Activated CD4-positive, alpha-beta T cell treated with anti-CD3 and anti-CD28 coated beads, Interleukin-2, amount 50 U/mL, for 48 hours (primary cell): Measurements from ENCODE around the gene RNU6-9.
A peak's percentile ranks its signal among the peaks of the same experiment; 100 is the strongest.

ENCODE experiments used
- DNase-seq, 2 experiments: peaks; one replicate each; pipeline ENCODE4 v3.0.0-alpha.2; 2020

The RNU6-9 gene

GRCh38 chr19:899336-900042, 6.2 kb downstream of the RNU6-9 start:
- no peak for DNase-seq

DNA sequence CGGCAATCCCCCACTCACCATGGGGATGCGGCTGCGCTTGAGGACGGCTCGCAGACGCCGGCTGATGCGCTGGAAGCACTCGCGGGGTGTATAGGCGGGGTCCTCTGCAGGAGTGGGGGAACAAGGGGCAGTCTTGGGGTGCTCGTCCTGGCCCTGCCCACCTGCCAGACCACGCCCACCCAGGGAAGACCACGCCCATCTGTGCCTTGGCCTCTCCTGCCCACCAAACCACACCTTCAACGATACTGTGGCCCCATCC, 6.7 kb downstream of the RNU6-9 start:
- no peak for DNase-seq

DNA sequence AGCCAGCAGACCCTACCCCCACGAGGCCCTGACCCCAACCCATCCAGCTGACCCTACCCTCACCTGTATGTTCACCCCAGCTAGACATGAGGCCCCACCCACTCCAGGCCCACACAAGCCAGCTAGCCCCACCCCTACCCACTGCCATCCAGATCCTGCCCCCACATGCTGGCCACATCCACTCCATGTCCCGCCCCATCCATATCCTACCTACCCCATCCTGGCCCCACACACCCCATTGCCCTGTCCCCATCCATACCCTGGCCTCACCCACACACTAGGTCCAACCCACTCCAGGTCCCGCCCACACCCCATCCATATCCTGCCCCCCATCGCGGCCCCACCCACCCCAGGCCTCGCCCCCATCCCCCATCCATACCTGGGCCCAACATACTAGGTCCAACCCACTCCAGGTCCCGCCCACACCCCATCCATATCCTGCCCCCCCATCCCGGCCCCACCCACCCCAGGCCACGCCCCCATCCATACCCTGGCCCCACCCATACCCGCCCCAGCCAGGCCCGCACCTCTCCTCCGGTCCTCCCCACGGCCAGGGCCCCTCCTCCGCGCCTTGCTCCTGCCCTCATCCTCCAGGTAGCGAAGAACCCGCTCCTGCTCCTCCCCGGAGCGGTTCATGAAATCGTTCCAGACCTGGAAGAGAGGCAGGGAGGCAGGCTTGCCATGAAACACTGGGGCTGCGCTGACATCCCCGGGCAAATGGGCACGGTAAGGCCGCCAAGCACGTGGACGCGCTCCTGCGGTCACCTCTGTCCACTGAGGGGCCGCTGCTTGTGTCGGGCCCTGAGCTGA, 7.2 kb downstream of the RNU6-9 start:
- DNase-seq, result no peak

DNA sequence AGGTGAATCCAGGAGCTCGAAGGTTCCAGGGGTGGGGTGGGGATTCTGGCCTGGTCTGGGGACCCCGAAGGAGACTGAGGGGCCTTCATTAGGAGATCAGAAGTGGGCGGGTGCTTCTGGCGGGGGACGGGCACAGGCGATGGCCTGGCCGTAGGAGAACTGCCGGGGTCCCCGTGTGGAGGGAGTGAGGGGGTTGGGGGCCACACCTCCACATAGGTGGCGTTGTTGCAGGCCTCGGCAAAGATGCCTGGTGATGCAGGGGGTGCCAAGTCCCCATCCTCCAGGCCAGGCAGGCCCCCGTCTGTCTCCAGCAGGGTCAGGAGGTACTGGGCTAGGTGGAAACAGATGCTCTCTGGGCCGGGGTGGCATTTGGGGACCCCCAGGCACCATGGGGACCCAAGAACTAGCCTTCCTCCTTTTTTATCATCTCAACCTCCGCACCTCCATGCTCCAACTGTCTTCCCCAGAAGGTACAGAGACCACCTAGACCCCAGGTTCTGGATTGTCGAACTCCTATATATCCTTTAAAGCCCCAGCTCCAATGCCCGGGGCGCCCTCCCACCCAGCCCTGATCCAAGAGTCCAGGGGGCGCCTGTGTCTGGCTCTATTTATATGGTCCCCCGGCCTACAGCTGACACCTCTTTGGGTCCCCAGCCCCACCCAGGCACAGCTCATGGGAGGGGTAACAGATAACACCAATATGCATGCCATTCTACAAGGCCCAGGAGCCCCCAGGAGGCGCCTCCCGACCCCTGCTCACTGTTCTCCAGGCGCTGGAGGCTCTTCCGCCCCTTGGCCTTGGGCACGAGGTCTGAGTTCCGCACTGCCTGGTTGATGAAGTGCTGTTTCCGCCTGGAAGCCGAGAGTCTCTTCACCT, 8.2 kb downstream of the RNU6-9 start:
- DNase-seq, result no peak

- no peak for DNase-seq
Observed at GRCh38 chr19:902093-902370, 8.7 kb downstream of the RNU6-9 start.

- no peak for DNase-seq
Observed at GRCh38 chr19:902446-903226, 9.4 kb downstream of the RNU6-9 start.

DNA sequence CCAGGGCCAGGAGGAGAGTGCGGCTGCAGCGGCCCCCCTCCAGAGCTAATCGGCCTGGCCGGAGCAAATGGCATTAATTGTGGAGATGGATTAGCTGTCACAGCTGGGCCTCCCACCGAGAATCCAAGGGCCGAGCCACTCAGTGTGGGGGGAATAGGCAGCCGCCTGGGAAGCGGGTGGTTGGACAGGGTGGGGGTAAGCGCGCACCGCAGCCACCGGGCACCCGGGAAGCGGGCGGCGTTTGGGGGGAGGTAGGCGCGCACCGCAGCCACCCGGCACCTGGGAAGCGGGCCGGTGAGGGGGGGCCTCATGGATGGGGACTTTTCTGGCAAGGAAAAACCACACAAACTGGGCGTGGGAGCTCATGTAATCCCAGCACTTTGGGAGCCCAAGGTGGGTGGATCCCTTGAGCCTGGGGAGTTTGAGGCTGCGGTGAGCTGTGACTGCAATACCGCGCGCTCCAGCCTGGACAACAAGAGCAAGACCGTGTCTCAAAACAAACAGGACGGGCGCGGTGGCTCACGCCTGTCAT, 10.0 kb downstream of the RNU6-9 start:
- no peak for DNase-seq

DNA sequence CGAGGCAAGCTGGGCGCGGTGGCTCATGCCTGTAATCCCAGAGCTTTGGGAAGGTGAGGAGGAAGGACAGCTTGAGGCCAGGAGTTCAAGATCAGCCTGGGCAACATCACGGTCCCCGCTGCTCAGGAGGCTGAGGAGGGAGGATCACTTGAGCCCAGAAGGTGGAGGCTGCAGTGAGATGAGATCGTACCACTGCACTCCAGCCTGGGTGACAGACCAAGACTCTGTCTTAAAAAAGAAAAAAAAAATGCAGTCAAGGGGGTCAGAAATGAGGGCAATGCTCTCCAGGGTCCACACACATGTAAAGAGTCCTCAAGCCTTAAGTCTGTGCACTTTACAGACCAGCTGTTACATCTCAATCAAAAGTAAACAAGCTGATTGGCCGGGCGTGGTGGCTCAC, 11.3 kb downstream of the RNU6-9 start:
- DNase-seq, result no peak

- DNase-seq, result no peak
Observed at GRCh38 chr19:906480-906879, 13.2 kb downstream of the RNU6-9 start.

GRCh38 chr19:907183-907853, 14.0 kb downstream of the RNU6-9 start:
- DNase-seq, result peak in 1 of 2 experiments; percentile 37

DNA sequence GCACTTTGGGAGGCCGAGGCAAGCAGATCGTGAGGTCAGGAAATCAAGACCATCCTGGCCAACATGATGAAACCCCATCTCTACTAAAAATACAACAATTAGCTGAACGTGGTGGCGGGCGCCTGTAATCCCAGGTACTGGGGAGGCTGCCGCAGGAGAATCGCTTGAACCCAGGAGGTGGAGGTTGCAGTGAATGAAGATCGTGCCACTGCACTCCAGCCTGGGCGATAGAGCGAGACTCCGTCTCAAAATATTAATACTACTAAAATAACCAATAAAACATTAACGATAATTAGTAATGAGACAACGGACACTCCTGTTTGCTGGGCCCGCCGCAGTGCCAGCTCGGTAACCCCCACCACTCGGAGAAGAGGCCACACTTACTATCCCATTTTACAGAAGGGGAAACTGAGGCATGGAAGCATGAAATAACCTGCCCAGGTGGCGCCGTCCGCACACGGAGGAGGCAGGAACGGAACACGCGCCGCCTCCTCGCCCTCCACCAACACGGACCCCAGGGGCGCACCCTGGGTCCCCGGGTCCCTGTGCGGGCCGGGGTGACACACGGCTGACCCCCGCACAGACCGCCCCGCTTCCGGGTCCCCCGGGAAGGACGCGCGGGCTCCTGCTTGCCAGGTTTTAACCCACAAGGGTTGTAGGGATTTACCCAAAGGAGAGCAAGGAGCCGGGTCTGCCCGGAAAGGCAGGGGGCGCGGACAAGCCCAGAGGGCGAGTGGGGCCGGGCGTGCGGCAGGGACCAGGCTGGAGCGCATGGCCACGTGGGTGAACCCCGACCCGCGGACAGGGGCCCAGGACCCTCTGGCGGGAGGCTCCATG, 18.1 kb downstream of the RNU6-9 start:
- no peak for DNase-seq

- no peak for DNase-seq
Observed at GRCh38 chr19:912181-913079, 19.1 kb downstream of the RNU6-9 start.

DNA sequence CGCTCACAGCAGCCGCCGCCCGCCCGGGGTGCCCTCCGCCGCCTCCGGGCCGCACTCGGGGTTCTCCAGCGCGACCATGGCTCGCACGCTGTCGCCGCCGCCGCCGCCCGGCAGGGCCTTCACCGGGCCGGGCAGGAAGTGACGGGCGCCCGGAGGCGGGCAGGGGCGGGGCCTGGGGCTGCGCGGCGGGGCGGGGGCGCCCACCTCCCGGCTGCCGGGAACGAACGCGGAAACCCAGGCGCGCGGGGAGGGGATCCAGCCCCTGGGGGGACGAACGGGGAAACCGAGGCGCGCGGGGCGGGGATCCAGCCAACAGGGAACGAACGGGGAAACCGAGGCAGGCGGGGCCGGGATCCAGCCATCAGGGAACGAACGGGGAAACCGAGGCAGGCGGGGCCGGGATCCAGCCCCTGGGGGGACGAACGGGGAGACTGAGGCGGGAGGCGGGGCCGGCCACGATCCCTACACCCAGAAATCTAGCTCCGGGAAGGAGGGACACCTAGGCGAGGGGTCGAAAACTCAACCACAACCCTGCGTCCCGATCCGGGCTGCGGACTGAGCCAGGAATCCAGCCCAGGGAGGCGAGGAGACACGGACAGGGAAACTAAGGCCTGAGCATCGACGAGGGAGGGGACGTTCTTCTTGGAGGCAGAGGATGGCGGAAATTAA, 19.9 kb downstream of the RNU6-9 start, which contains the start of gene R3HDM4:
Gene R3HDM4, minus strand, starts transcription at position 140 of the 669 bp plus-strand sequence. Its CDS starts 62 bp downstream, at position 78.
- DNase-seq, result peak; percentile 87

DNA sequence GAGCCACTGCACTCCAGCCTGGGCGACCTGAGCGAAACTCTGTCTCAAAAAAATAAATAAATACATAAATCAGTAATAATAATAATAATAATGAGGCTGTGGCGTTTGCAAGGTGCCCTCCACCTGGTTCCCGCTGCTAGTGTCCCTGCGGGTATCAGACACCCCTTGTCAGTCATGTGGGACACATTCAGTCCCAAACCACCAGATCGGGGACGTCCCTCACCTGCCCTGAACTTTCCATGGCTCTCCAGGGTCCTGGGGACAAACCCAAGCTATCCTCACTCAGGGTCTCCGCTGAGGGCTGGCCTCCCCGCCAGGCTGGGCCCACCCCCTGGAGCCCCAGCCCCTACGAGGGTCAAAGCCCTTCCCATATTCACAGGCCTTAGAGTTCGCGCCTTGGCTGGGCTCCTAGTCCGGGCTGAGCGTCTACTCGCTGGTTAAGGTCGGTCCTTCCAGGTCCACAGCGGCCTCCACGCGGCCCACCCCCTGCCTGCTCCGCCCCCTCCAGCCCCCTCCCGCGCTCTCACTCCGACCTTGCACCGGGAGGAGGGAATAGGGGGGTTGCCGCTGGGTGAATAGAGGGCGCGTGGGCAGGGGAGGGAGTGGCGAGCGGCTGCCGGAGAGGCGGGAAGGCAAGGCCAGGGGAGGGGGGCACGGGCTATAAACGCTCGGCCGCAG, 23.5 kb downstream of the RNU6-9 start:
- peak; percentile 64 to 67 for DNase-seq

DNA sequence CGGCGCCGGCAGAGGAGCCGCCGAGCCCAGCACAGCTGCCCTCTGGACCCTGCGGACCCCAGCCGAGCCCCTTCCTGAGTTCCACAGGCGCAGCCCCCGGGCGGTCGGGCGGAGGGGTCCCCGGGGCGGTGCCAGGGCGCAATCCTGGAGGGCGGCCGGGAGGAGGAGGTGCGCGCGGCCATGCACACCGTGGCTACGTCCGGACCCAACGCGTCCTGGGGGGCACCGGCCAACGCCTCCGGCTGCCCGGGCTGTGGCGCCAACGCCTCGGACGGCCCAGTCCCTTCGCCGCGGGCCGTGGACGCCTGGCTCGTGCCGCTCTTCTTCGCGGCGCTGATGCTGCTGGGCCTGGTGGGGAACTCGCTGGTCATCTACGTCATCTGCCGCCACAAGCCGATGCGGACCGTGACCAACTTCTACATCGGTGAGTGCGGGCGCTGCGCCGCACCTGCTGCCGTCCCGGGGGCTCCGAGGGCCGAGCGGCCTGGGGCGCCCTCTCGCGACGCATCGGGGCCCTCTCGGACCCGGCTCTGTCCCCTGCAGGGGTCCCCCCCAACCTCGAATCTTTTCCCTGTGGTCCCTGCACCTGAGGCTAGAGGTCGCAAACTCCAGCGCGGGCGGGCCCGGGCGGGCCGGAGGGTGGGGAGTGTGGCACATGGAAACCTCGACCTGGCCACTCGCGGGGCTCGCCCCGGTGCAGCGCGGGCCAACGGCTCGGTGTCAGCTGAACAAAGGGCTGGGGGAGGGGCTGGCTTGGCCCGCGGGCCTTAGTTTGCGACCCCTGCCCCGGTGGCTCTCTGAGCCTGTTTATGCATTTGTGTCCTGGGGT, 24.3 kb downstream of the RNU6-9 start, which contains the start of gene KISS1R:
Gene KISS1R, plus strand, starts transcription at position 11 of the 829 bp plus-strand sequence. Its CDS starts 170 bp downstream, at position 181.
- DNase-seq, result peak; percentile 51 to 62

DNA sequence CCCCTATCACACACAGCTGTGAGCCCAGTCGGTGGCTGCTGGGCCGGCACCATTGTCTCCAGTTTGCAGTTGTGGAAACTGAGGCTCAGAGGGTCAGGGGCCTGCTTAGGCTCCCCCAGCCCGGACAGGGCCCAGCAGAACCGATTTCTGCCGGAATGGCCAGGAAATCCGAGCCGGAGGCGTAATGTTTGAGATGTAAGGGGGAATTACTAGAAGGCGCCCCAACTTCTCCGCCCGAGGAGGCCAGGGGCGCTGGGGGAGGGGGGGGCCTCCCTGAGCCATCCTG, 24.8 kb downstream of the RNU6-9 start:
- no peak for DNase-seq

DNA sequence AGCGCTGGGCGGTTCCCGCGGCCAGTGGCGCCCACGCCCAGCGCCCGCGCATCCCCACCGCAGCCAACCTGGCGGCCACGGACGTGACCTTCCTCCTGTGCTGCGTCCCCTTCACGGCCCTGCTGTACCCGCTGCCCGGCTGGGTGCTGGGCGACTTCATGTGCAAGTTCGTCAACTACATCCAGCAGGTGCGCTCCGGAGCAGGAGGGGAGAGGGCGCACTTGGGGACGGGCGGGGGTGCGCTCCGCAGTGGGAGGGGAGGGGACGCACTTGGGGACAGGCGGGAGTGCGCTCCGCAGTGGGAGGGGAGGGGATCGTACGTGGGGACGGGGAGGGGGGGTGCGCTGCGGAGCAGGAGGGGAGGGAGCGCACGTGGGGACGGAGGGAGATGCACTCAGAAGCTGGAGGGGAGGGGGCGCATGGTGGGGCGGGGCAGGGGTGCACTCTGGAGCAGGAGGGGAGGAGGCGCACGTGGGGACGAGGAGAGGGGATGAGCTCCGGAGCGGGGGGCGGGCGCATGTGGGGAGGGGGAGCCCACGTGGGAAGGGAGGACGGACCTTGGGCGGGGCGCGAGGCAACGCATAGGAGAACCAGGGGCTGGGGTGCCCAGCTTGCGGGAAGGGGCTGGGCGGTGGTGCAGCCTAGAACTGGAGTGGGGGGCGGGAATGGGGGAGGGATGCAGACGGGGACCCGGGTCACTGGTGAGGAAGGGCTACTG, 25.4 kb downstream of the RNU6-9 start:
- peak; percentile 60 to 65 for DNase-seq
